Neuronal stem cell (in vitro differentiated cells): Measurements from ENCODE around the gene CKAP2.

Experiments used
- DNase-seq: peaks from one replicate; pipeline ENCODE4 v3.0.0-alpha.2; 2013; ENCODE audit warnings: low spot score
- H2AFZ ChIP-seq: one replicate; pipeline ENCODE4 v1.6.1; 2013; ENCODE audit warnings: mild to moderate bottlenecking, low read length, inconsistent platforms
- H2AK5ac ChIP-seq: 2 replicates; pipeline ENCODE4 v1.6.1; 2013; ENCODE audit warnings: low read depth, mild to moderate bottlenecking, inconsistent platforms, low read length, moderate library complexity, mixed read lengths
- H2BK120ac ChIP-seq: 2 replicates; pipeline ENCODE4 v1.6.1; 2013; ENCODE audit warnings: low read depth, mild to moderate bottlenecking, inconsistent platforms, low read length, moderate library complexity, mixed read lengths
- H2BK12ac ChIP-seq: one replicate; pipeline ENCODE4 v1.6.1; 2013; ENCODE audit warnings: low read length, inconsistent platforms
- H2BK15ac ChIP-seq: 2 replicates; pipeline ENCODE4 v1.6.1; 2013; ENCODE audit warnings: mild to moderate bottlenecking, low read length, inconsistent platforms, mixed read lengths
- H2BK5ac ChIP-seq: one replicate; pipeline ENCODE4 v1.6.1; 2013; ENCODE audit warnings: inconsistent platforms, mild to moderate bottlenecking, low read length, moderate library complexity
- H3K14ac ChIP-seq: one replicate; pipeline ENCODE4 v1.6.1; 2013; ENCODE audit warnings: low read length, inconsistent platforms
- H3K18ac ChIP-seq: 2 replicates; pipeline ENCODE4 v1.6.1; 2013; ENCODE audit warnings: low read length, inconsistent platforms
- H3K23ac ChIP-seq: 2 replicates; pipeline ENCODE4 v1.6.1; 2013; ENCODE audit warnings: low read depth, mild to moderate bottlenecking, mixed read lengths, low read length, inconsistent platforms; ENCODE audit not compliant: poor library complexity
- H3K27ac ChIP-seq: replicated peaks from 3 replicates; pipeline ENCODE4 v1.5.1; 2013; ENCODE audit warnings: low read length, inconsistent platforms
- H3K27me3 ChIP-seq, 3 experiments: 2 replicates each; pipeline ENCODE4 v1.6.1; 2013; ENCODE audit warnings: low read length in 3 of 3, mild to moderate bottlenecking in 2 of 3, inconsistent platforms in 1 of 3, low read depth in 1 of 3, mixed read lengths in 1 of 3, moderate library complexity in 1 of 3; ENCODE audit not compliant: control insufficient read depth in 3 of 3, insufficient read depth in 3 of 3
- H3K36me3 ChIP-seq, 2 donors: replicated peaks in 1 of 2; 2 replicates each; pipeline ENCODE4 v1.6.1; 2013; ENCODE audit warnings: low read length in 2 of 2; ENCODE audit not compliant: control insufficient read depth in 2 of 2, insufficient read depth in 2 of 2
- H3K4ac ChIP-seq: 2 replicates; pipeline ENCODE4 v1.6.1; 2013; ENCODE audit warnings: inconsistent platforms, mild to moderate bottlenecking, low read length, moderate library complexity
- H3K4me1 ChIP-seq, 2 donors: 1 replicate in 1 of 2; 2 replicates in 1 of 2; pipeline ENCODE4 v1.6.1; 2013; ENCODE audit warnings: low read length in 2 of 2, low read depth in 1 of 2; ENCODE audit not compliant: control insufficient read depth in 2 of 2, insufficient read depth in 1 of 2
- H3K4me2 ChIP-seq: one replicate; pipeline ENCODE4 v1.6.1; 2013; ENCODE audit warnings: mild to moderate bottlenecking, low read length, inconsistent platforms; ENCODE audit not compliant: insufficient read depth, poor library complexity, severe bottlenecking
- H3K4me3 ChIP-seq, 2 donors: 2 replicates each; pipeline ENCODE4 v1.5.1; 2013; ENCODE audit warnings: low read length in 2 of 2, mild to moderate bottlenecking in 2 of 2, inconsistent platforms in 1 of 2, moderate library complexity in 1 of 2
- H3K79me1 ChIP-seq: one replicate; pipeline ENCODE4 v1.6.1; 2013; ENCODE audit warnings: low read depth, mild to moderate bottlenecking, inconsistent platforms, low read length, moderate library complexity
- H3K9ac ChIP-seq: one replicate; pipeline ENCODE4 v1.6.1; 2013; ENCODE audit warnings: mild to moderate bottlenecking, low read depth, low read length, inconsistent platforms; ENCODE audit not compliant: poor library complexity
- H3K9me3 ChIP-seq, 2 donors: replicated peaks in 1 of 2; 2 replicates each; pipeline versions ENCODE3 to v1.6.1; 2013; ENCODE audit warnings: low read length in 2 of 2, mild to moderate bottlenecking in 2 of 2, inconsistent platforms in 1 of 2, low read depth in 1 of 2, mixed read lengths in 1 of 2, moderate library complexity in 1 of 2; ENCODE audit not compliant: control insufficient read depth in 2 of 2, insufficient read depth in 1 of 2
- H4K8ac ChIP-seq: one replicate; pipeline ENCODE4 v1.6.1; 2013; ENCODE audit warnings: low read depth, mild to moderate bottlenecking, inconsistent platforms, low read length, moderate library complexity
- H4K91ac ChIP-seq: one replicate; pipeline ENCODE4 v1.6.1; 2013; ENCODE audit warnings: low read length, low read depth, mild to moderate bottlenecking, inconsistent platforms; ENCODE audit not compliant: poor library complexity
- WGBS, 2 donors: extraction: QIAGEN DNeasy Blood & Tissue Kit; methylation state at CpG; one replicate each; pipeline ENCODE4 v1.1.7; 2013; ENCODE audit warnings: missing lambda C conversion rate in 2 of 2, mixed read lengths in 1 of 2; ENCODE audit not compliant: insufficient read length in 2 of 2, insufficient replicate concordance in 1 of 2; ENCODE audit errors: extremely low coverage in 2 of 2; 5-methylcytosine and 5-hydroxymethylcytosine counted together

Gene CKAP2

DNA sequence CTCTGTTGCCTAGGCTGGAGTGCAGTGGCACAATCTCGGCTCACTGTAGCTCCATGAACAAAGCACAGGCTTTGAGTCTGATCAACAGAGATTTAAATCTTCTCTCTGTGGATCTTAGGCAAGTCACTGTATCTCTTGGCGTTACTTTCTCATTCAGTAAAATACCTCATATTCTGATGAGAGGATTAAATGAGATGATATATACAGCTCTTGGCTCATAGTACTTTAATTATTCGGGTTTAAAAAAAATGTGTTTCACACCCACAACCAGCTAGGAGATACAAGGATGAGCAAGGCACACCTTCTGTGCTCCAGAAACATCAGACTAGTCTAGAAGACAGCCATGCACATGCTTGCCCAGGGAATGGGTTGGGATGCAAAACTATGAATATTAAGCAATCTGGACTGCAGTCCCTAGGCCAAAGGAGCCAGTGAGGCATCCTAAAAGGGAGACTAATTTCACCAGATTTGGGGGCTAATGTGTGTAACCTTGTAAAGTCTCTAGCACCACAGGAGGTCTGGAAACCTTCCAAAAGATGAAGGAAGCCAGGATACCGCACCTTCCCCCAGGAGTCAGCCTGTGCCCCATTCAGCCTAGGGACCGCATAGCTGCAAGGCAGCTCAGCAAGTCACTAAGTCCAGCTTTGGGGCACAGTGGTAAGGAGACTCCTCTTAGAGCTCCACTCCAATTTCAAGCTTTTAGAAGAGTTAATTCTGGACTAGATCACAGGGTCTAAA, 7.3 kb upstream of the CKAP2 start:
- H2AK5ac ChIP-seq: no peak overlapping the region
- no peak overlapping the region for H4K91ac ChIP-seq
- H3K23ac ChIP-seq: no peak overlapping the region
- DNase-seq: no peak
- H3K18ac ChIP-seq: no peak overlapping the region
- H4K8ac ChIP-seq: no peak overlapping the region
- no peak overlapping the region for H3K27ac ChIP-seq
- H3K4me1 ChIP-seq: peaks cover 3 to 4% of the 10 kb centered on the region in 2 donors
- WGBS, 2 donors: no CpG with 5 or more reads among the region's 5 CpGs
- H2BK15ac ChIP-seq: no peak overlapping the region
- H3K9me3 ChIP-seq: no peaks in the 10 kb centered on the region
- no peak overlapping the region for H2BK120ac ChIP-seq
- no peak overlapping the region for H3K4me2 ChIP-seq
- no peak overlapping the region for H2BK12ac ChIP-seq
- H2AFZ ChIP-seq: no peak overlapping the region
- no peaks in the 10 kb centered on the region for H3K27me3 ChIP-seq
- no peak overlapping the region for H3K4me3 ChIP-seq
- H3K36me3 ChIP-seq: peaks cover 0 to 37% of the 10 kb centered on the region in 2 donors
- H3K9ac ChIP-seq: no peak overlapping the region
- H3K79me1 ChIP-seq: peaks cover 5% of the 10 kb centered on the region
- H3K4ac ChIP-seq: no peak overlapping the region
- no peak overlapping the region for H2BK5ac ChIP-seq
- no peak overlapping the region for H3K14ac ChIP-seq

DNA sequence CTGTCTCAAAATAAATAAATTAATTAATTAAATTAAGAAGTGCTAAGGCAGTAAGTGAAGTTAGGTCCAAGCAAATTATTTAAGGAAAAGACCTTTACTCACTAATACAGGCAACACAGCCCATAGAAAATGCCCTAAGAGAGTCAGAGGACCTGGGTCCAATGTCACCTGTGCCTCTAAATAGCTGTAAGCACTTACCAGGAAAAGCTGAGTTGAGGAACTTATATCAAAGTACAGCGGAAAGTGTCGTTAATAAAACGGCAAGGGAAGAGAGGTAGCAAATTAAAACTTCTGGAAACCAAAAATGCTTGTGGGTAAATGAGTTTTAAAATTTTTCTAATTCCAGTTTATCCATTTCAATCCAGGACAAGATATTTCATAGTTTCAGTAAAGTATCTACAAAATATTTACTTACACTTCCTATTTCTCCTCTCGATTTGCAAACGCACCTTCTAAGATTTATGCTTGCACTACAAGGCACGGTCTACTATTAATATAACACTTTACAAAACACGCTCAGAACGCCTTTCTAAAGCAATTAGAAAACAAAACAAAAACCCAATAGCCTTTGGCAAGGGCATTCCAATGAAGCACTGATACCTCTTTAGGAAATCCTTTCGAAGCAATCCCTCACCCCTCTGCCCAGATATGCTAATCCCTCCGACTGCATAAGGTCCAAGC, 5.8 kb upstream of the CKAP2 start:
- Histone ChIP-seq H3K23ac (peak overlapping the region; percentile 74), H2BK15ac (no peak overlapping the region), H2BK12ac (no peak overlapping the region), H3K4me2 (peak overlapping the region; percentile 64), H2BK5ac (no peak overlapping the region), H3K18ac (peak overlapping the region; percentile 99), H3K27me3 (no peaks in the 10 kb centered on the region), H2AK5ac (no peak overlapping the region), H4K91ac (no peak overlapping the region), H3K27ac (no peak overlapping the region), H3K4ac (no peak overlapping the region), H3K36me3 (peaks cover 0 to 30% of the 10 kb centered on the region in 2 donors), H3K4me1 (peaks cover 5 to 7% of the 10 kb centered on the region in 2 donors), H3K14ac (no peak overlapping the region), H3K9ac (peak overlapping the region; percentile 96), H4K8ac (no peak overlapping the region), H3K9me3 (no peaks in the 10 kb centered on the region), H3K4me3 (peak overlapping the region; percentile 97 to 99), H2BK120ac (no peak overlapping the region), H3K79me1 (peaks cover 3% of the 10 kb centered on the region), H2AFZ (peak overlapping the region; percentile 100)
- DNase-seq: no peak
- WGBS, 2 donors: no CpG with 5 or more reads among the region's 10 CpGs

DNA sequence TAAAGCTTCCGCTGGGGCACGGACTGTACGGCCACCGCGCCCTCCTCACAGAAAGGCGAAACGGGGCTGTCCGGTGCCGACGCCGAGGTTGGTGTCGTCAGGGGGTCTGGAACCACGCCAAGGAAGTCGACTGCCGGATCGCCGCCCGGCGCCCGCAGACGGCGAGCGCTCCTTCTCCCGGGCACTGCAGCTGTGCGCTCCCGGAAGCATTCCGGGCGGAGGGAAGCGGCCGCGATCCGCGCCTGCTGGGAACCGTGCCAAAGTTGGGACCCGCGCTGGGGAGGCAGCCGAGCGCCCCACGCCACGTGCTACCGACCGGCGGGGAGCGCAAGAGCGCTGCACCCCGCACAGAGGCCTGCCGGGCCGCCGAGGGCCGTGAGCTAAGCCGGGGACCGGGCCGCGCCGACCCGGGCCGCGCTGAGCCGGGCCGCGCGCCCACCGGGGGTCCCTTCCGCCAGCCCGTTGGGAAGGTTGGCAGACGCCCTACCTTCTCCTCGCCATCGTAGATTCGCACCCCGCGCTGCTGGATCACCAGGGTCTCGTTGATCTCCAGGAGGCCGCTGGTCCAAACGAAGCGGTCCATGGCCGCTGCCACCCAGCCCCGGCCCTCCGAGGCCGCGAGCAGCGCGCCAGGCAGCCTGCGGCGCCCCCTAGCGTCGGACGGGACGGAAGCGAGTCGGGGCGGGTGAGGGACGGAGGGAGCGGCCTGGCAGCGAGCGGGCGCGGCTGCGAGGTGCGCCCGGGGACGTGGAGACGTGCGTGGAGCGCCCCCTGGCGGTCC, 5.1 kb upstream of the CKAP2 start, which contains the start of gene VPS36:
TSS of gene VPS36 (minus strand) at position 623 of the 781 bp plus-strand sequence. CDS start at position 583, 40 bp downstream.
- peak within 1 kb of the TSS; percentile 100 for H2AFZ ChIP-seq
- WGBS, 2 donors: no CpG with 5 or more reads among the region's 105 CpGs
- peak within 1 kb of the TSS; percentile 54 for H3K27ac ChIP-seq

More for the DNA sequence above, 5.1 kb upstream of the CKAP2 start, which contains the start of gene VPS36:
- no peak within 1 kb of the TSS for H3K4ac ChIP-seq
- peak within 1 kb of the TSS; percentile 97 to 99 for H3K4me3 ChIP-seq
- H3K9me3 ChIP-seq: no peaks in the 10 kb centered on the region
- peak within 1 kb of the TSS; percentile 95 for H3K14ac ChIP-seq
- H3K23ac ChIP-seq: peak within 1 kb of the TSS; percentile 74
- H3K27me3 ChIP-seq: no peaks in the 10 kb centered on the region
- peak within 1 kb of the TSS; percentile 99 for H3K18ac ChIP-seq
- H3K36me3 ChIP-seq: peaks cover 0 to 22% of the 10 kb centered on the region in 2 donors
- peak within 1 kb of the TSS; percentile 27 for H2BK15ac ChIP-seq
- peak within 1 kb of the TSS; percentile 64 for H3K4me2 ChIP-seq
- DNase-seq: peak; percentile 96
- peaks cover 3% of the 10 kb centered on the region for H3K79me1 ChIP-seq
- no peak within 1 kb of the TSS for H2BK120ac ChIP-seq
- peak within 1 kb of the TSS; percentile 58 for H2AK5ac ChIP-seq
- H3K9ac ChIP-seq: peak within 1 kb of the TSS; percentile 96
- peaks cover 6 to 7% of the 10 kb centered on the region in 2 donors for H3K4me1 ChIP-seq
- no peak within 1 kb of the TSS for H2BK12ac ChIP-seq
- no peak within 1 kb of the TSS for H4K8ac ChIP-seq
- H4K91ac ChIP-seq: peak within 1 kb of the TSS; percentile 75
- peak within 1 kb of the TSS; percentile 93 for H2BK5ac ChIP-seq
